ENCODE results near the gene TXNDC17.

DNA sequence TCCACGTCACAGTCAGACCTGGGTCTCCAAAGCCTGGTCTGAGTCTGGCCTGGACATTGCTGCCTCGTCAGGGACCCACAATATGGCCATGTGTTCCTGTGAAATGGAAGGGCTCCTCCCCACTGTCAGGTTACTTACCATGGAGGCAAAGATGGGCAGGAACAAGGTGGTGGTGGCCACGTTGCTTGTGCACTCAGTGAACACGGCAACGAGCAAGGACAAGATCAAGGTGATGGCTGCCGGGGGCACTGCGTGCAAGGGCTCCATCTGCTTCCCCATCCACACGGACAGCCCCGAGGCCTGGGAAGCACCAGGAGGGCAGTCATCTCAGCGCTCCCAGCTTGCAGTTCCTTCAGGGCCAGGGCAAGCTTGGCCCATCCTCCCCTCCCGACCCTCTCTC, 49.8 kb downstream of the TXNDC17 start:
- TF ChIP-seq, protein P1, sequence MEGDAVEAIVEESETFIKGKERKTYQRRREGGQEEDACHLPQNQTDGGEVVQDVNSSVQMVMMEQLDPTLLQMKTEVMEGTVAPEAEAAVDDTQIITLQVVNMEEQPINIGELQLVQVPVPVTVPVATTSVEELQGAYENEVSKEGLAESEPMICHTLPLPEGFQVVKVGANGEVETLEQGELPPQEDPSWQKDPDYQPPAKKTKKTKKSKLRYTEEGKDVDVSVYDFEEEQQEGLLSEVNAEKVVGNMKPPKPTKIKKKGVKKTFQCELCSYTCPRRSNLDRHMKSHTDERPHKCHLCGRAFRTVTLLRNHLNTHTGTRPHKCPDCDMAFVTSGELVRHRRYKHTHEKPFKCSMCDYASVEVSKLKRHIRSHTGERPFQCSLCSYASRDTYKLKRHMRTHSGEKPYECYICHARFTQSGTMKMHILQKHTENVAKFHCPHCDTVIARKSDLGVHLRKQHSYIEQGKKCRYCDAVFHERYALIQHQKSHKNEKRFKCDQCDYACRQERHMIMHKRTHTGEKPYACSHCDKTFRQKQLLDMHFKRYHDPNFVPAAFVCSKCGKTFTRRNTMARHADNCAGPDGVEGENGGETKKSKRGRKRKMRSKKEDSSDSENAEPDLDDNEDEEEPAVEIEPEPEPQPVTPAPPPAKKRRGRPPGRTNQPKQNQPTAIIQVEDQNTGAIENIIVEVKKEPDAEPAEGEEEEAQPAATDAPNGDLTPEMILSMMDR (conservative IDR thresholded peaks at IDR 0.05; ENCODE audit: low read depth, low read length): no peak
- TF ChIP-seq, protein P2, sequence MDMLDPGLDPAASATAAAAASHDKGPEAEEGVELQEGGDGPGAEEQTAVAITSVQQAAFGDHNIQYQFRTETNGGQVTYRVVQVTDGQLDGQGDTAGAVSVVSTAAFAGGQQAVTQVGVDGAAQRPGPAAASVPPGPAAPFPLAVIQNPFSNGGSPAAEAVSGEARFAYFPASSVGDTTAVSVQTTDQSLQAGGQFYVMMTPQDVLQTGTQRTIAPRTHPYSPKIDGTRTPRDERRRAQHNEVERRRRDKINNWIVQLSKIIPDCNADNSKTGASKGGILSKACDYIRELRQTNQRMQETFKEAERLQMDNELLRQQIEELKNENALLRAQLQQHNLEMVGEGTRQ (IDR thresholded peaks at IDR 0.05; ENCODE audit: low read depth, low read length): no peak
- TF ChIP-seq SMC3 (IDR thresholded peaks at IDR 0.05; ENCODE audit: low read depth, low read length) (no peak), RCOR1 (IDR thresholded peaks at IDR 0.05; ENCODE audit: insufficient replicate concordance, low read length) (no peak), CEBPB (IDR thresholded peaks at IDR 0.05; ENCODE audit: low read depth, low read length) (no peak), POLR2A (IDR thresholded peaks at IDR 0.05; ENCODE audit: low read depth, low read length) (no peak), RFX5 (IDR thresholded peaks at IDR 0.05; ENCODE audit: low read depth, low read length) (no peak), MXI1 (IDR thresholded peaks at IDR 0.05; ENCODE audit: borderline replicate concordance, low read depth, low read length) (no peak), BHLHE40 (IDR thresholded peaks at IDR 0.05; ENCODE audit: low read depth, low read length) (no peak)

All from IMR-90 (cell line).